Parathyroid adenoma (tissue), 2 donors: ENCODE data around the gene RALA.

ENCODE experiments used
- H2AFZ ChIP-seq: fragments of 300-600 bp; sonication (generic); one replicate; pipeline ENCODE4 v1.7.0; 2017; ENCODE audit warnings: antibody characterized with exemption, mild to moderate bottlenecking
- H3K27ac ChIP-seq: fragments of 300-600 bp; sonication (generic); one replicate; pipeline ENCODE4 v1.7.0; 2017
- H3K27me3 ChIP-seq: fragments of 300-600 bp; sonication (generic); one replicate; pipeline ENCODE4 v1.7.0; 2017; ENCODE audit warnings: low read length; ENCODE audit not compliant: control insufficient read depth, insufficient read depth
- H3K36me3 ChIP-seq: fragments of 300-600 bp; sonication (generic); one replicate; pipeline ENCODE4 v1.7.0; 2017; ENCODE audit warnings: low read length; ENCODE audit not compliant: control insufficient read depth, insufficient read depth
- H3K4me1 ChIP-seq: fragments of 300-600 bp; sonication (generic); one replicate; pipeline ENCODE4 v1.7.0; 2017; ENCODE audit warnings: control low read depth
- H3K4me2 ChIP-seq: fragments of 300-600 bp; sonication (generic); one replicate; pipeline ENCODE4 v1.7.0; 2017; ENCODE audit warnings: low read length
- H3K4me3 ChIP-seq: fragments of 300-600 bp; sonication (generic); one replicate; pipeline ENCODE4 v1.7.0; 2017; ENCODE audit warnings: low read depth, low read length
- H3K79me2 ChIP-seq: fragments of 300-600 bp; sonication (generic); one replicate; pipeline ENCODE4 v1.7.0; 2017; ENCODE audit warnings: control low read depth
- H3K9ac ChIP-seq: fragments of 300-600 bp; sonication (generic); one replicate; pipeline ENCODE4 v1.7.0; 2017; ENCODE audit warnings: mild to moderate bottlenecking
- H3K9me3 ChIP-seq: fragments of 300-600 bp; sonication (generic); one replicate; pipeline ENCODE4 v1.7.0; 2017; ENCODE audit warnings: low read length; ENCODE audit not compliant: control insufficient read depth
- CTCF ChIP-seq: fragments of 300-600 bp; sonication (generic); IDR thresholded peaks from one replicate; pipeline ENCODE4 v1.7.0; 2017; ENCODE audit warnings: antibody characterized with exemption, mild to moderate bottlenecking
- donor health status: primary hyperparathyroidism.

The RALA gene

GRCh38 chr7:39681887-39682441 lies 58.6 kb downstream of the RALA start:
- TF ChIP-seq CTCF = no peak
- H3K4me1 ChIP-seq = peaks cover 4% of the 10 kb centered on the region
- H3K9ac ChIP-seq = no peak overlapping the region
- H3K79me2 ChIP-seq = peaks cover 5% of the 10 kb centered on the region
- H3K27me3 ChIP-seq = no peaks in the 10 kb centered on the region
- H2AFZ ChIP-seq = no peak overlapping the region
- H3K27ac ChIP-seq = no peak overlapping the region
- no peak overlapping the region for H3K4me3 ChIP-seq
- H3K36me3 ChIP-seq = no peaks in the 10 kb centered on the region
- H3K4me2 ChIP-seq = no peak overlapping the region
- no peaks in the 10 kb centered on the region for H3K9me3 ChIP-seq

GRCh38 chr7:39683216-39683845 lies 60.0 kb downstream of the RALA start:
- Histone ChIP-seq H3K27ac (no peak overlapping the region), H3K27me3 (no peaks in the 10 kb centered on the region), H3K4me1 (peaks cover 4% of the 10 kb centered on the region), H3K9ac (no peak overlapping the region), H3K4me3 (no peak overlapping the region), H3K9me3 (no peaks in the 10 kb centered on the region), H3K79me2 (peaks cover 1% of the 10 kb centered on the region), H3K36me3 (no peaks in the 10 kb centered on the region), H3K4me2 (no peak overlapping the region), H2AFZ (no peak overlapping the region)
- no peak for TF ChIP-seq CTCF

GRCh38 chr7:39686261-39686924 lies 63.0 kb downstream of the RALA start:
- H3K27ac ChIP-seq = no peak overlapping the region
- H3K27me3 ChIP-seq = no peaks in the 10 kb centered on the region
- no peak overlapping the region for H3K4me2 ChIP-seq
- no peak overlapping the region for H3K4me3 ChIP-seq
- H3K36me3 ChIP-seq = no peaks in the 10 kb centered on the region
- TF ChIP-seq CTCF = no peak
- H3K9ac ChIP-seq = no peak overlapping the region
- H3K4me1 ChIP-seq = peaks cover 4% of the 10 kb centered on the region
- no peak overlapping the region for H2AFZ ChIP-seq
- H3K79me2 ChIP-seq = no peaks in the 10 kb centered on the region
- H3K9me3 ChIP-seq = no peaks in the 10 kb centered on the region

- peaks cover 3% of the 10 kb centered on the region for H3K4me1 ChIP-seq
- H3K27ac ChIP-seq = no peak overlapping the region
- H3K9ac ChIP-seq = no peak overlapping the region
- no peaks in the 10 kb centered on the region for H3K36me3 ChIP-seq
- no peak overlapping the region for H3K4me2 ChIP-seq
- no peaks in the 10 kb centered on the region for H3K79me2 ChIP-seq
- no peaks in the 10 kb centered on the region for H3K27me3 ChIP-seq
- TF ChIP-seq CTCF = no peak
- no peaks in the 10 kb centered on the region for H3K9me3 ChIP-seq
- no peak overlapping the region for H2AFZ ChIP-seq
- H3K4me3 ChIP-seq = no peak overlapping the region
Observed at GRCh38 chr7:39688611-39689480, 65.5 kb downstream of the RALA start.
